Suprapubic skin (tissue), 4 donors: ENCODE data around the gene CMC1. TPM values are rescaled to one million over a fixed set of nuclear protein-coding genes. Genes with fewer than 3 reads are reported as not detected.

Experiments used
- DNase-seq, 2 donors: peaks; one replicate each; pipeline ENCODE4 v3.0.0-alpha.2; 2019; ENCODE audit warnings: low spot score in 2 of 2
- H3K27ac ChIP-seq: fragments of 200-600 bp; sonication (generic); one replicate; pipeline ENCODE4 v1.5.1; 2019
- H3K27me3 ChIP-seq: fragments of 200-600 bp; sonication (generic); one replicate; pipeline ENCODE4 v1.5.1; 2019
- H3K36me3 ChIP-seq: fragments of 200-600 bp; sonication (generic); one replicate; pipeline ENCODE4 v1.5.1; 2019
- H3K4me1 ChIP-seq: fragments of 200-600 bp; sonication (generic); one replicate; pipeline ENCODE4 v1.5.1; 2019
- H3K4me3 ChIP-seq: fragments of 200-600 bp; sonication (generic); one replicate; pipeline ENCODE4 v1.5.1; 2019; ENCODE audit warnings: mild to moderate bottlenecking
- H3K9me3 ChIP-seq: fragments of 200-600 bp; sonication (generic); one replicate; pipeline ENCODE4 v1.5.1; 2019
- EP300 ChIP-seq: sonication (generic); formaldehyde crosslinking; IDR thresholded peaks from one replicate; pipeline ENCODE4 v1.6.1; 2017; ENCODE audit warnings: antibody characterized with exemption
- POLR2A ChIP-seq, 2 donors: fragments of 450-650 bp; IDR thresholded peaks; one replicate each; pipeline ENCODE4 v1.6.1; 2017; ENCODE audit warnings: antibody characterized with exemption in 2 of 2, mild to moderate bottlenecking in 2 of 2, moderate library complexity in 2 of 2
- POLR2AphosphoS5 ChIP-seq, 3 donors: sonication (generic); formaldehyde crosslinking; IDR thresholded peaks; one replicate each; pipeline ENCODE4 v1.6.1; 2017; ENCODE audit warnings: antibody characterized with exemption in 3 of 3
- WGBS: methylation state at CpG from one replicate; pipeline ENCODE4 v1.1.5; 2018; 5-methylcytosine and 5-hydroxymethylcytosine counted together
- total RNA-seq, 4 donors: library from RNA; depleted of rRNA; stranded (reverse); fragments of >200 nt; gene quantifications; one replicate each; pipeline ENCODE4 v1.1.0, GENCODE V29; 2016
- TF ChIP-seq, protein P1 (sequence below), 2 donors: fragments of 200-600 bp in 1 of 2; fragments of 450-650 bp in 1 of 2; sonication (generic) in 1 of 2; IDR thresholded peaks; one replicate each; pipeline ENCODE4 v1.5.1; 2016 to 2019; ENCODE audit warnings: antibody characterized with exemption in 2 of 2, mild to moderate bottlenecking in 1 of 2, moderate library complexity in 1 of 2

CMC1 gene
- total RNA-seq, 4 donors from 2014 or later = 8.0 to 15.5 (median 10.3) TPM

DNA sequence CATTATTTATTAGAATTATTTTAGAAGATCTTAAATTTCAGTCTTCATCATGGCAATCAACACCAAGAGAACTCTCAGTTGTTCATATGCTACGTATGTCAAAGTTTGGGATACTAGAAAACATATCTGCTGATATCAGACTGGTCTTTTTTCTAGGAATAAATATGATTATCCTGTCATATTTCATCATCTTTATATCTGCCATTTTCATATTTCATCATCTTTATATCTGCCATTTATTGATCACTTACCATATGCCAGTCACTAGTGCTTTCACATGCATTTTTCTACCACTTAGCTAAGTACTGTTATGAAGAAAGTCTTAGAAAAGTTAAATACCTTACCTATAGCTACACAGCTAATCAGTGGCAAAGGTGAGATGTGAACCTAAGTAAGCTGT lies 104.3 kb downstream of the CMC1 start:
- H3K27me3 ChIP-seq = no peaks in the 10 kb centered on the region
- 93% methylated on average over 1 of the region's 1 CpG for WGBS
- peaks cover 66% of the 10 kb centered on the region for H3K4me1 ChIP-seq
- H3K4me3 ChIP-seq = no peak overlapping the region
- no peak for DNase-seq
- H3K9me3 ChIP-seq = no peaks in the 10 kb centered on the region
- no peaks in the 10 kb centered on the region for H3K36me3 ChIP-seq
- TF ChIP-seq, protein P1, sequence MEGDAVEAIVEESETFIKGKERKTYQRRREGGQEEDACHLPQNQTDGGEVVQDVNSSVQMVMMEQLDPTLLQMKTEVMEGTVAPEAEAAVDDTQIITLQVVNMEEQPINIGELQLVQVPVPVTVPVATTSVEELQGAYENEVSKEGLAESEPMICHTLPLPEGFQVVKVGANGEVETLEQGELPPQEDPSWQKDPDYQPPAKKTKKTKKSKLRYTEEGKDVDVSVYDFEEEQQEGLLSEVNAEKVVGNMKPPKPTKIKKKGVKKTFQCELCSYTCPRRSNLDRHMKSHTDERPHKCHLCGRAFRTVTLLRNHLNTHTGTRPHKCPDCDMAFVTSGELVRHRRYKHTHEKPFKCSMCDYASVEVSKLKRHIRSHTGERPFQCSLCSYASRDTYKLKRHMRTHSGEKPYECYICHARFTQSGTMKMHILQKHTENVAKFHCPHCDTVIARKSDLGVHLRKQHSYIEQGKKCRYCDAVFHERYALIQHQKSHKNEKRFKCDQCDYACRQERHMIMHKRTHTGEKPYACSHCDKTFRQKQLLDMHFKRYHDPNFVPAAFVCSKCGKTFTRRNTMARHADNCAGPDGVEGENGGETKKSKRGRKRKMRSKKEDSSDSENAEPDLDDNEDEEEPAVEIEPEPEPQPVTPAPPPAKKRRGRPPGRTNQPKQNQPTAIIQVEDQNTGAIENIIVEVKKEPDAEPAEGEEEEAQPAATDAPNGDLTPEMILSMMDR (IDR thresholded peaks at IDR 0.05) = no peak
- TF ChIP-seq POLR2AphosphoS5 (IDR thresholded peaks at IDR 0.05) = no peak
- TF ChIP-seq EP300 = no peak
- no peak for TF ChIP-seq POLR2A (IDR thresholded peaks at IDR 0.05)
- no peak overlapping the region for H3K27ac ChIP-seq

DNA sequence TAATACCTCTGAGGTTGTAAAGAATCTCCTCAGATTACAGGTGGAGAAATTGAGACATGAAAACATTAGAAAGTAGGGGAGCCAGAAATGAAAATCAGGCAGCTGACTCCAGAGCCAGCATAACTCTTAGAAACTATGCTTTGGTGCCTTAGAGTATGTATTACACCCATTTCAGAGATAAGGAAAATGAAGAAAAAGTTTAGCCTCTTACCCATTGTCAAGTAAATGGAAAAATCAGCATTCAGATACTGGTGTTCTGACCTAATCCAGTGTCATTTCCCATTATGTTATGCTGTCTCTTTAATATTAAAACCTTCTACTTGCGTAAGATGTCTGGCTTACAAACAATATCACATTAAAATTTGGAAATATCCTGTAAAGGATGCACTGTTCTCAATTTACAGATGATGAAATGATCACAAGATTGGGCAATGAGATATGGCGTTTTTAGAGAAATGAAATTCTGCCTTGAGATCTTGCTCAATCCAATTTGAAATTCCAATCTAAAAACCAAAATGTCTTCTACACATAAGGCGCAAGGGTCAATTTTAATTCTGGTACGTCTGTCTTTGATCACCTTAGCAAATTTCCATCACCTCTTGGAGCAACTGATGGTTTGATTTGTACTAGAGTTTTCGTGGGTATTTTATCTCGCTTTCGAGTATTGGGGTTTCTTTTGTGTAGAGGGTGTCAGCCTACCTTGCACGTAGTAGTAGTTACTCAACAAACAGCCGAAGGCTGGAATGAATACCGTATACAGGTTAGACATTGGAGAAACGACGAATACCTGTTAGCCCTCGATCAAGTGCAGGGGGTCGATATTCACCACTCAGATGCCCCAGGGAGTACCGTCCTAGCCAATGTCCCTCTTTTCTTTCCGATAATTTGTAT lies 106.2 kb downstream of the CMC1 start:
- H3K9me3 ChIP-seq = no peaks in the 10 kb centered on the region
- H3K4me1 ChIP-seq = peaks cover 58% of the 10 kb centered on the region

DNA sequence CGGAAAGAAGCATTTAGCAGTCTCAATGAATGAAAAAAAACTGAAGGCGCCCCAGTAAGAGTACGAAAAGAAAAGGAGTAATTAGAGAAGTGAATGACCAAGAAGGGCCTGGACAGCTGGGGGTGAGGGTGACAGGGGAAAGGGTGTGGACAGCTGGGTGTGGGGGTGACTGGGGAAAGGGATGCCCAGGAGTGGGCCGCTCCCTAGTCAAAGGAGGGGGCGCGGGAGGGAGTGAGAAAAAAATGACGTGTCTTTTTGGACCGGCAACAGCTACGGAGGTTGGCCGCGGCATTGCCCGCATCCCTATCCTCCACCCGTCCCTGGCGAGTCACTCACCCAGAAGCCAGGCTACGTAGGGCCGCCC lies 106.8 kb downstream of the CMC1 start:
- TF ChIP-seq EP300 (no peak), POLR2AphosphoS5 (IDR thresholded peaks at IDR 0.05) (no peak), POLR2A (IDR thresholded peaks at IDR 0.05) (no peak)
- TF ChIP-seq, protein P1 (IDR thresholded peaks at IDR 0.05) = no peak

More for the DNA sequence above, 106.2 kb downstream of the CMC1 start:
- 11% methylated on average over 16 of the region's 16 CpGs for WGBS
- DNase-seq = no peak
- no peaks in the 10 kb centered on the region for H3K27me3 ChIP-seq
- H3K4me3 ChIP-seq = peak overlapping the region; percentile 79
- H3K27ac ChIP-seq = peak overlapping the region; percentile 99
- peaks cover 8% of the 10 kb centered on the region for H3K36me3 ChIP-seq
- TF ChIP-seq, protein P1 (IDR thresholded peaks at IDR 0.05) = no peak
- peak in 2 of 3 donors; percentile 47 to 71 for TF ChIP-seq POLR2AphosphoS5 (IDR thresholded peaks at IDR 0.05)

DNA sequence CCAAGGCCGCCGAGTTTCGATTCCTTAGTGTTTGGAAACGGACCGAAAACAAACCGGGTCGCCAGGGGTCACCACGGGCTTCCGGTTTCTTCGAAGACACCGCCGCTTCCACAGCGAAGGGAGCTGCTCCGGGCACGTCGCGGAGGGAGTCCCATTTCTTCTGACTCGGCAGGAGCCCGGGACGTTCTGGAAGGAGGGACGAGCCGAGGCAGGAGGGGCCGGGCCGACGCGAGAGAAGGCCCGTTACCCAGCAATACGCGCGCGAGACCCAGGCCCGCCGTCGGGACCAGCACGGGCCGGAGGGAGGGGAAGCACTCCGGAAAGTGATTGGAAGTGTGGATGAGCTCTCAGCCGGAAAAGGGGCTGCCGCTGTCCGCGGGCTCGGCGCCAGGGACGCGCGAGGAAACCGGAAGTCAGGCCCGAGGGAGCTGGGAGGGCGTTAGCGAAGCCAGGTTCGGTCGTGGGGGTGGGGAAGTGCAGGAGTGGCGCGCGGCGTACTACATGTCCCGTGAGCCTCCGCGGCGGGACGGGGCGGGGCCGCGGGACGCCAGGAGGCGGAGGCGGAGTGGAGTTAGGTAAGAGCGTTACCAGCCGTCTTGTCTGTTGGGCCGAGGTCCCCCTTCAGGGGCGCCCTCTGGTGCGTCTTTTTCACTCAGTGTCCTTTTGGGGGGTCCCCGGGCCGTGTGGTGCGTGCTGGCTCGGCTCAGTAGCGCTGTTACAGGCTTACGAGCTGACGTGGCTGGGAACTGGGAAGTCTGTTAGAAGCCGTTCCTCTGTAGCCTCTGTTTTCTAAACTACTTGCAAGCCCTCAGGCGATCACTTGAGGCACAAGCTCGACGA lies 107.4 kb downstream of the CMC1 start, which contains the start of the genes AZI2 and ZCWPW2:
Gene AZI2, minus strand, starts transcription at position 196 of the 840 bp plus-strand sequence. CDS start 8,207 bp downstream, outside the sequence.
Gene ZCWPW2, plus strand, starts transcription at position 93 of the 840 bp plus-strand sequence. CDS start 64,348 bp downstream, outside the sequence.
- 0% methylated on average over 17 of the region's 83 CpGs for WGBS
- no peaks in the 10 kb centered on the region for H3K27me3 ChIP-seq
- peak within 1 kb of the TSS; percentile 79 for H3K4me3 ChIP-seq
- peaks cover 17% of the 10 kb centered on the region for H3K36me3 ChIP-seq
- peak; percentile 97 to 98 for DNase-seq
- TF ChIP-seq POLR2A (IDR thresholded peaks at IDR 0.05) (peak; percentile 16 to 83), EP300 (no peak), POLR2AphosphoS5 (IDR thresholded peaks at IDR 0.05) (peak; percentile 6 to 78 (median 74))
- peak within 1 kb of the TSS; percentile 99 for H3K27ac ChIP-seq
- peaks cover 45% of the 10 kb centered on the region for H3K4me1 ChIP-seq
- peaks cover 12% of the 10 kb centered on the region for H3K9me3 ChIP-seq

More for the DNA sequence above, 106.8 kb downstream of the CMC1 start:
- Histone ChIP-seq H3K4me3 (peak overlapping the region; percentile 79), H3K36me3 (peaks cover 11% of the 10 kb centered on the region), H3K4me1 (peaks cover 51% of the 10 kb centered on the region), H3K27me3 (no peaks in the 10 kb centered on the region), H3K27ac (peak overlapping the region; percentile 99), H3K9me3 (peaks cover 6% of the 10 kb centered on the region)
- peak in 1 of 2 donors; percentile 97 for DNase-seq
- under 1% methylated on average over 14 of the region's 16 CpGs for WGBS

DNA sequence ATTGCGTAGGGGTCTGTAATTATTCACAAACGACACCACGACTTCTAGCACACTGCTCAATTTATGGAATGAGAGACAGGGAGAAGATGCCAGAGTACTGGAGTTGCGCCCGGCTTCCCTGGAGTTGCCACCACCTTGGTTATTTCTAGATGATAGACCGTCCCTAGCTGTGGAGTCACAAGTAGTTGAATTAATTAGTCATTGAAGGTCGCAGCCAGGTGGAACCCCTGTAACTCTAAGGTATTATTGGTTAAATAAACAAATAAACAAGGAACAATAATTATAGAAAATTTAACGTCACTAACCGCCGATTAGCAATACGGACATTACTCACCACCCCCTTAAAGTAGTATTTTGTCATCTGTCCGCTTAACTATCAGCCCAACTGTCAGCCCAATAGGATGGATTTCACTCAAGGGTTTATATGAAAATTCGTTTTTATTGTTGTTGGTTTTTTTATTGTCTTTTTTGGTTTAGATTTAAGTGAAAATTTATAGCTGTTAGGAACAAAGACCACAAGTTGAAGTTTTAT lies 108.1 kb downstream of the CMC1 start:
- Histone ChIP-seq H3K36me3 (peaks cover 18% of the 10 kb centered on the region), H3K9me3 (peaks cover 14% of the 10 kb centered on the region), H3K27me3 (no peaks in the 10 kb centered on the region), H3K27ac (peak overlapping the region; percentile 99), H3K4me1 (peaks cover 39% of the 10 kb centered on the region), H3K4me3 (peak overlapping the region; percentile 79)
- TF ChIP-seq POLR2AphosphoS5 (IDR thresholded peaks at IDR 0.05) (no peak), POLR2A (IDR thresholded peaks at IDR 0.05) (no peak), EP300 (no peak)
- WGBS = 19% methylated on average over 13 of the region's 13 CpGs
- DNase-seq = no peak

Other genes starting within 250 kb of the CMC1 start
- gene ZCWPW2, start 107.1 kb downstream of the CMC1 start, total RNA-seq = under 1 TPM in 3 of 4 donors, not detected in 1; 0.40 to 0.76 (median 0.52) TPM
- gene AZI2, start 107.2 kb downstream of the CMC1 start, total RNA-seq = 10 to 100 TPM; 49.0 to 82.2 (median 57.6) TPM